ENCODE results near the gene STPG3. TPM values are rescaled to one million over a fixed set of nuclear protein-coding genes. Genes with fewer than 3 reads are reported as not detected.

The STPG3 gene
- total RNA-seq, 6 donors from 2014 or later = 0.23 TPM; not detected in 5

DNA sequence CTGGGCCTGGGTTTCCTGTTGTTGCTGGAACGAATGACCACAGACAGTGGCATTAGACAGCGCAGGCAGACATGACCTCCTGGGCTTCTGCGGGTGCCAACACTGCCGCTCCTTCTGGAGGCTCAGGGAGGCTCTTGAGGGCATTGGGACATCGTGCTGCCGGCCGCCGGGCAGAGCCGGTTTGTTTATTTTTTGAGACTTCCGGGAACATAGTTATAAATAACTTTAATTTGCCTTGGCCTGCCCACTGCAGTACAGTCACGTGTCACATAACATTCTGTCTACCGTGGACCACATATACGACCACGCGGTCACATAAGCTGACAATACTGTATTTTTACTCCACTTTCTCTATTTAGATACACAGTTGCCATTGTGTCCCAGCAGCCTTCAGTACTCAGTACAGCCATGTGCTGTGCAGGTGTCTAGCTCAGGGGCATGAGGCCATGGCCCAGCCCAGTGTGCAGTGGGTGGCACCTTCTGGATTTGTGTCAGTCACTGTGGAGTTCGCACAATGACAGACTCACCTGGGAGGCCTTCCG, 18.2 kb downstream of the STPG3 start:
- TF ChIP-seq POLR2AphosphoS5 (IDR thresholded peaks at IDR 0.05) (peak; percentile 60 to 76), POLR2A (IDR thresholded peaks at IDR 0.05) (peak in 2 of 4 donors; percentile 36 to 47), EP300 (IDR thresholded peaks at IDR 0.05) (peak in 2 of 4 donors; percentile 44 to 59)
- TF ChIP-seq, protein P1, sequence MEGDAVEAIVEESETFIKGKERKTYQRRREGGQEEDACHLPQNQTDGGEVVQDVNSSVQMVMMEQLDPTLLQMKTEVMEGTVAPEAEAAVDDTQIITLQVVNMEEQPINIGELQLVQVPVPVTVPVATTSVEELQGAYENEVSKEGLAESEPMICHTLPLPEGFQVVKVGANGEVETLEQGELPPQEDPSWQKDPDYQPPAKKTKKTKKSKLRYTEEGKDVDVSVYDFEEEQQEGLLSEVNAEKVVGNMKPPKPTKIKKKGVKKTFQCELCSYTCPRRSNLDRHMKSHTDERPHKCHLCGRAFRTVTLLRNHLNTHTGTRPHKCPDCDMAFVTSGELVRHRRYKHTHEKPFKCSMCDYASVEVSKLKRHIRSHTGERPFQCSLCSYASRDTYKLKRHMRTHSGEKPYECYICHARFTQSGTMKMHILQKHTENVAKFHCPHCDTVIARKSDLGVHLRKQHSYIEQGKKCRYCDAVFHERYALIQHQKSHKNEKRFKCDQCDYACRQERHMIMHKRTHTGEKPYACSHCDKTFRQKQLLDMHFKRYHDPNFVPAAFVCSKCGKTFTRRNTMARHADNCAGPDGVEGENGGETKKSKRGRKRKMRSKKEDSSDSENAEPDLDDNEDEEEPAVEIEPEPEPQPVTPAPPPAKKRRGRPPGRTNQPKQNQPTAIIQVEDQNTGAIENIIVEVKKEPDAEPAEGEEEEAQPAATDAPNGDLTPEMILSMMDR (IDR thresholded peaks at IDR 0.05) = no peak
- ATAC-seq (ENCODE audit: low FRiP score in 2 of 2) (peak; percentile 43 to 72), DNase-seq (peak; percentile 85 to 86)
- Histone ChIP-seq H3K27me3 (no peaks in the 10 kb centered on the region), H3K4me3 (peak overlapping the region in 3 of 4 donors; percentile 2 to 31 (median 26)), H3K27ac (peak overlapping the region; percentile 70 to 85 (median 82)), H3K36me3 (peaks cover 12 to 68% (median 38%) of the 10 kb centered on the region in 4 donors), H3K4me1 (peaks cover 39 to 73% (median 48%) of the 10 kb centered on the region in 4 donors), H3K9me3 (no peaks in the 10 kb centered on the region)
- WGBS, 2 donors = 36 to 51% methylated on average over 17 of the region's 17 CpGs

DNA sequence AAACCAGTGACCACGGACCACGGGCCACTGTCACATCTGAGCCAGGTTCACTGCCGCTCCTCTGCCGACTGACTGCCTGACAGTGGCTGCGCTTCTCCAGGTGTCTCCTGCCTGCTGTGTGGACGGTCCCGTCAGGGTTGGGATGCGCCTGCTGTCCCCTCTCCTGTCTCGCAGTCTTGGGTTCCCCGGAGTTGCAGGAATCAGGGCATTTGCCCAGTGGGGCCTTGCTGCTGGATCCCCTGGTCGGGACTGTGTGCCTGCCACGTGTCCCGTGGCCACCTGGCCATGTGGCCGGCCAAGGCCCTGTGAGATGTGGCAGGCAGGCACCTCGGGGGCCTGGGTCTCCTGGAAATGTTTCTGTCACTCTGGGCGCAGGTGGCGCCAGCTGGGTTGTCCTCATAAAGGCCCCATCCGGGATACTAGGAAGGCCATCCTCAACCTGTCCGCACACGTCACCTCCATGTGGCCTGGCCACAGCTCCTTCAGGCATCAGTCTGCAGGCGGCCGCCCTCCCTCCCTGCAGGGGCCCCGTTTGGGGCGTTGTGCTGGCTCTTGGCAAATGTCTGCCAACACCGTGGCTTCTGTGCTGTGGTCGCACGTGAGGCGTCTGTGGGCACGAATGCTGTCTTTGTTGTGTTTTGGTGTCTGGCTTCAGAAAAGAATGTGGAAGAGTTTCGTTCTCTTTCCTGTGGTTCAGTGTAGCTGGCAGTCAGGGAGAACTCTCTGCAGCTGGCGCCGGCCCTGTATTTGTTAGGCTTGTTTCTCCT, 20.0 kb downstream of the STPG3 start:
- Histone ChIP-seq H3K36me3 (peaks cover 8 to 53% (median 28%) of the 10 kb centered on the region in 4 donors), H3K4me1 (peaks cover 47 to 91% (median 64%) of the 10 kb centered on the region in 4 donors), H3K27me3 (no peaks in the 10 kb centered on the region), H3K27ac (peak overlapping the region in 2 of 4 donors; percentile 24 to 35), H3K9me3 (no peaks in the 10 kb centered on the region), H3K4me3 (no peak overlapping the region)
- no peak for ATAC-seq (ENCODE audit: low FRiP score in 2 of 2)
- peak in 1 of 2 donors; percentile 69 for DNase-seq
- 68 to 78% methylated on average over 25 of the region's 32 CpGs for WGBS, 2 donors
- TF ChIP-seq, protein P1 (IDR thresholded peaks at IDR 0.05) = no peak
- TF ChIP-seq EP300 (IDR thresholded peaks at IDR 0.05) (no peak), POLR2AphosphoS5 (IDR thresholded peaks at IDR 0.05) (no peak), POLR2A (IDR thresholded peaks at IDR 0.05) (no peak)

DNA sequence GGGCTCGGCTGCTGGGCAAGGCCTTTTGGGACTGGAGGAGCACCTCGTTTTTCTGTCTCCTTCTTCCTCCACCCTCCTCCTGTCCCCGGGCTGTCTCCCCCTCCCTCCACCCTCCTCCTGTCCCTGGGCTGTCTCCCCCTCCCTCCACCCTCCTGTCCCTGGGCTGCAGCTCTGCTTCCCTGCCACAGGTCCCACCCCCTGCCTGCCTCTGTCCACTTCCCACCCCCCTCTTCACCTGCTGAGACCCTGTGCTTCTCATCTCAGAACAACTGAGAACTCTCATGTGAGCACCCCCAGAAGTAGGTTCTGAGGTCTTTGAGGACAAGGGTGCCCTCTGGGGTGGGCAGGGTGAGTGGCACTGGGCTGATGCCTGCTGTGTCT, 20.6 kb downstream of the STPG3 start:
- no peaks in the 10 kb centered on the region for H3K9me3 ChIP-seq
- ATAC-seq (ENCODE audit: low FRiP score in 2 of 2) = no peak
- TF ChIP-seq, protein P1 (IDR thresholded peaks at IDR 0.05) = no peak
- TF ChIP-seq POLR2AphosphoS5 (IDR thresholded peaks at IDR 0.05) = no peak
- TF ChIP-seq EP300 (IDR thresholded peaks at IDR 0.05) = no peak
- TF ChIP-seq POLR2A (IDR thresholded peaks at IDR 0.05) = no peak
- peaks cover 7 to 47% (median 23%) of the 10 kb centered on the region in 4 donors for H3K36me3 ChIP-seq
- H3K27me3 ChIP-seq = no peaks in the 10 kb centered on the region
- no peak overlapping the region for H3K4me3 ChIP-seq
- WGBS, 2 donors = 21 to 50% methylated on average over 2 to 3 of the region's 3 CpGs
- H3K4me1 ChIP-seq = peaks cover 53 to 97% (median 69%) of the 10 kb centered on the region in 4 donors
- peak overlapping the region in 2 of 4 donors; percentile 24 to 95 for H3K27ac ChIP-seq
- no peak for DNase-seq

DNA sequence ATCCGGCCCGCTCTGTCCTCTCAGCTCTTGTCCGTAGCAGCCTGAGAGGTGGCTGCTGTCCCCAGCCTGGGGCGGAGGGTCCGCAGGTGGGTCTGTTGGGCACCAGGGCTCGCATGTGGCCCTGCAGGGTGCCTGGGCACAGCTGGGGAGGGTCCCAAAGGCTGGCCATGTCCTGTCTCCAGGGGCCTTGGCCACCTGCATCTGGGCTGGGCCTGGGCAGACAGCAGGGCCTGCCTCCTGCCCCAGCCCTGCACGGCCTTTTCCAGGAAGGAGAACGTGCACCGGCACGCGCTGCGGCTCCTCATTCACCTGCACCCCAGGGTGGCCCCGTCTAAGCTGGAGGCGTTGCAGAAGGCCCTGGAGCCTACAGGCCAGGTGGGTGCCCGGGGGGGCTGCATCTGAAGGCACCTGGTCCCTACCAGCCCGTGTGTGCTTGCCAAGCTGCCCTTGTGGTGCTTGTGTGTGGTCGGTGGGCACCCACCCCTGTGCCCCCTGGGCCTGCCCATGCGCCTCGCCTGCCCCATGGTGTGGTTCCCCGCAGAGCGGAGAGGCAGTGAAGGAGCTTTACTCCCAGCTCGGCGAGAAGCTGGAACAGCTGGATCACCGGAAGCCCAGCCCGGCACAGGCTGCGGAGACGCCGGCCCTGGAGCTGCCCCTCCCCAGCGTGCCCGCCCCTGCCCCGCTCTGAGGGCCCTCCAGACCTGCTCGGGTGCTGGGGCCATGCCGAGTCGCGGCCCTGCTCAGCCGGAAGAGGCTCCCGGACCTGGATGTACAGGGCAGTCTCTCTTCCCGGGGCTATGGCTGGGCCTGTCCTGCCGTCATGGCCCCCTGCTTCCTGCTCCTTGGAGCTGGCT, 21.4 kb downstream of the STPG3 start:
- Histone ChIP-seq H3K27ac (peak overlapping the region in 2 of 4 donors; percentile 39 to 95), H3K9me3 (no peaks in the 10 kb centered on the region), H3K4me1 (peaks cover 55 to 98% (median 76%) of the 10 kb centered on the region in 4 donors), H3K36me3 (peaks cover 4 to 39% (median 20%) of the 10 kb centered on the region in 4 donors), H3K4me3 (no peak overlapping the region), H3K27me3 (no peaks in the 10 kb centered on the region)
- ATAC-seq (ENCODE audit: low FRiP score in 2 of 2) (no peak), DNase-seq (peak in 1 of 2 donors; percentile 81)
- TF ChIP-seq, protein P1 (IDR thresholded peaks at IDR 0.05) = no peak
- no peak for TF ChIP-seq POLR2AphosphoS5 (IDR thresholded peaks at IDR 0.05)
- no peak for TF ChIP-seq POLR2A (IDR thresholded peaks at IDR 0.05)
- no peak for TF ChIP-seq EP300 (IDR thresholded peaks at IDR 0.05)
- WGBS, 2 donors = 73 to 93% methylated on average over 3 to 25 of the region's 39 CpGs
